Hepatocyte (in vitro differentiated cells): Measurements from ENCODE around the gene ST8SIA5.

ENCODE experiments used
- EZH2 ChIP-seq: fragments of 200-600 bp; sonication (generic); IDR thresholded peaks from 2 replicates; pipeline ENCODE4 v1.6.1; 2016; ENCODE audit warnings: antibody characterized with exemption, mild to moderate bottlenecking, borderline replicate concordance
- EZH2phosphoT487 ChIP-seq: fragments of 200-600 bp; sonication (generic); IDR thresholded peaks from one replicate; pipeline ENCODE4 v1.6.1; 2018; ENCODE audit warnings: antibody characterized with exemption, mild to moderate bottlenecking, low read depth, moderate library complexity; ENCODE audit not compliant: unreplicated experiment, severe bottlenecking
- TF ChIP-seq, protein P1 (sequence below): fragments of 200-600 bp; sonication (generic); IDR thresholded peaks from 2 replicates; pipeline ENCODE4 v1.5.1; 2016; ENCODE audit warnings: antibody characterized with exemption, mild to moderate bottlenecking; ENCODE audit not compliant: poor library complexity

DNA sequence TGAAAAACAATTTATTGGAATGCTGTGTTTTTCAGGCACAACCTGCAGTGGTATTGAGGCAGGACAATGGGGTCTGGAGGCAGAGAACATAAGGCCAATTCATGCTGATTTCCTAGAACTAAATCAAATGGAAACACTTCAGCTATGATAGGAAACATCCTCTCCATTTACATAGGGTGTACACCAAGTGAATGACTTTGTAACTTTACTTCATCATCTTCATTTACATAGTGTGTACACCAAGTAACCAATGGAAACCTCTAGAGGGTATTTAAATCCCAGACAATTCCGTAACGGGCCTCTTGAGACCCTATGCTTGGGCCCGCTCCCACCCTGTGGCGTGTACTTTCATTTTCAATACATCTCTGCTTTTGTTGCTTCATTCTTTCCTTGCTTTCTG is 32.2 kb upstream of the ST8SIA5 start:
- TF ChIP-seq, protein P1, sequence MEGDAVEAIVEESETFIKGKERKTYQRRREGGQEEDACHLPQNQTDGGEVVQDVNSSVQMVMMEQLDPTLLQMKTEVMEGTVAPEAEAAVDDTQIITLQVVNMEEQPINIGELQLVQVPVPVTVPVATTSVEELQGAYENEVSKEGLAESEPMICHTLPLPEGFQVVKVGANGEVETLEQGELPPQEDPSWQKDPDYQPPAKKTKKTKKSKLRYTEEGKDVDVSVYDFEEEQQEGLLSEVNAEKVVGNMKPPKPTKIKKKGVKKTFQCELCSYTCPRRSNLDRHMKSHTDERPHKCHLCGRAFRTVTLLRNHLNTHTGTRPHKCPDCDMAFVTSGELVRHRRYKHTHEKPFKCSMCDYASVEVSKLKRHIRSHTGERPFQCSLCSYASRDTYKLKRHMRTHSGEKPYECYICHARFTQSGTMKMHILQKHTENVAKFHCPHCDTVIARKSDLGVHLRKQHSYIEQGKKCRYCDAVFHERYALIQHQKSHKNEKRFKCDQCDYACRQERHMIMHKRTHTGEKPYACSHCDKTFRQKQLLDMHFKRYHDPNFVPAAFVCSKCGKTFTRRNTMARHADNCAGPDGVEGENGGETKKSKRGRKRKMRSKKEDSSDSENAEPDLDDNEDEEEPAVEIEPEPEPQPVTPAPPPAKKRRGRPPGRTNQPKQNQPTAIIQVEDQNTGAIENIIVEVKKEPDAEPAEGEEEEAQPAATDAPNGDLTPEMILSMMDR: no peak
- TF ChIP-seq EZH2: no peak
- TF ChIP-seq EZH2phosphoT487: no peak
